CD4-positive, alpha-beta T cell (primary cell): ENCODE results near the gene CPTP. TPM values are rescaled to one million over a fixed set of nuclear protein-coding genes. Genes with fewer than 3 reads are reported as not detected.

ENCODE experiments used
- ATAC-seq: fragments of 200-7000 bp; cut with Tn5 transposase; one replicate; pipeline ENCODE4 v1.10.0; 2022; ENCODE audit warnings: mild to moderate bottlenecking; ENCODE audit not compliant: poor library complexity
- CTCF ChIA-PET: fragments of 350-600 bp; sonication (Branson Sonifier 250); formaldehyde crosslinking; loops from one replicate; lab custom pipeline; 2021; ENCODE audit warnings: antibody characterized with exemption, inconsistent platforms; lab: Charles Lee
- POLR2A ChIA-PET: fragments of 350-600 bp; sonication (Branson Sonifier 250); formaldehyde crosslinking; loops from one replicate; lab custom pipeline; 2021; ENCODE audit warnings: antibody characterized with exemption, inconsistent platforms; lab: Charles Lee
- DNase-seq, 14 experiments: peaks; one replicate each; pipeline ENCODE4 v3.0.0-alpha.2; 2013 to 2020; ENCODE audit warnings: mixed read lengths in 2 of 14
- H3K27ac ChIP-seq, 2 donors: one replicate each; pipeline versions ENCODE4 v1.5.1 to v1.7.0; 2013; ENCODE audit warnings: low read length in 2 of 2, low read depth in 1 of 2, mild to moderate bottlenecking in 1 of 2
- H3K27me3 ChIP-seq, 2 experiments: 1 replicate in 1 of 2; 2 replicates in 1 of 2; pipeline versions ENCODE4 v1.6.1 to v1.7.0; 2013; ENCODE audit warnings: low read length in 2 of 2, control low read depth in 1 of 2, mild to moderate bottlenecking in 1 of 2, moderate library complexity in 1 of 2; ENCODE audit not compliant: insufficient read depth in 2 of 2, control insufficient read depth in 1 of 2
- H3K36me3 ChIP-seq: one replicate; pipeline ENCODE4 v1.6.1; 2013; ENCODE audit warnings: low read length, control low read depth; ENCODE audit not compliant: insufficient read depth
- H3K4me1 ChIP-seq: one replicate; pipeline ENCODE4 v1.6.1; 2013; ENCODE audit warnings: low read length, control low read depth; ENCODE audit not compliant: insufficient read depth
- H3K4me3 ChIP-seq: one replicate; pipeline ENCODE4 v1.5.1; 2013; ENCODE audit warnings: mild to moderate bottlenecking, low read length, moderate library complexity
- H3K9me3 ChIP-seq, 2 experiments: 1 replicate in 1 of 2; 2 replicates in 1 of 2; pipeline versions ENCODE4 v1.6.1 to v1.7.0; 2013; ENCODE audit warnings: low read length in 2 of 2, mild to moderate bottlenecking in 2 of 2, control low read depth in 1 of 2, moderate library complexity in 1 of 2; ENCODE audit not compliant: control insufficient read depth in 1 of 2, insufficient read depth in 1 of 2
- H3K27ac Mint-ChIP-seq: one replicate; pipeline ENCODE4 v1.8.0; 2020; ENCODE audit warnings: mixed read lengths
- H3K27me3 Mint-ChIP-seq: one replicate; pipeline ENCODE4 v1.8.0; 2021; ENCODE audit warnings: mixed read lengths
- H3K36me3 Mint-ChIP-seq: one replicate; pipeline ENCODE4 v1.8.0; 2021; ENCODE audit warnings: low read depth, mixed read lengths
- H3K4me1 Mint-ChIP-seq: one replicate; pipeline ENCODE4 v1.8.0; 2021; ENCODE audit warnings: low read depth, mixed read lengths
- H3K4me3 Mint-ChIP-seq: one replicate; pipeline ENCODE4 v1.8.0; 2020; ENCODE audit warnings: mild to moderate bottlenecking, mixed read lengths
- H3K9me3 Mint-ChIP-seq: one replicate; pipeline ENCODE4 v1.8.0; 2020; ENCODE audit warnings: mixed read lengths
- intact Hi-C, 2 experiments: fragments of 100-400 bp; cut with DNase I in 1 of 2; cut with micrococcal nuclease in 1 of 2; formaldehyde crosslinking; loops; one replicate each; pipeline versions ENCODE4 v1.15.1 to v1.9.0; 2023 to 2025; cut with DNase I, micrococcal nuclease
- total RNA-seq, 174 experiments: library from RNA in 2 of 174; stranded (reverse) in 2 of 174; gene quantifications; one replicate each; pipeline ENCODE4 v1.2.3 and lab custom pipeline; 2021 to 2026
- TF ChIP-seq, protein P1 (sequence below): fragments of 200-600 bp; IDR thresholded peaks from one replicate; pipeline ENCODE4 v1.8.0; 2022; ENCODE audit warnings: antibody characterized with exemption, mild to moderate bottlenecking

The CPTP gene
- total RNA-seq, 2 experiments from 2014 or later: 11.6 to 12.9 TPM

DNA sequence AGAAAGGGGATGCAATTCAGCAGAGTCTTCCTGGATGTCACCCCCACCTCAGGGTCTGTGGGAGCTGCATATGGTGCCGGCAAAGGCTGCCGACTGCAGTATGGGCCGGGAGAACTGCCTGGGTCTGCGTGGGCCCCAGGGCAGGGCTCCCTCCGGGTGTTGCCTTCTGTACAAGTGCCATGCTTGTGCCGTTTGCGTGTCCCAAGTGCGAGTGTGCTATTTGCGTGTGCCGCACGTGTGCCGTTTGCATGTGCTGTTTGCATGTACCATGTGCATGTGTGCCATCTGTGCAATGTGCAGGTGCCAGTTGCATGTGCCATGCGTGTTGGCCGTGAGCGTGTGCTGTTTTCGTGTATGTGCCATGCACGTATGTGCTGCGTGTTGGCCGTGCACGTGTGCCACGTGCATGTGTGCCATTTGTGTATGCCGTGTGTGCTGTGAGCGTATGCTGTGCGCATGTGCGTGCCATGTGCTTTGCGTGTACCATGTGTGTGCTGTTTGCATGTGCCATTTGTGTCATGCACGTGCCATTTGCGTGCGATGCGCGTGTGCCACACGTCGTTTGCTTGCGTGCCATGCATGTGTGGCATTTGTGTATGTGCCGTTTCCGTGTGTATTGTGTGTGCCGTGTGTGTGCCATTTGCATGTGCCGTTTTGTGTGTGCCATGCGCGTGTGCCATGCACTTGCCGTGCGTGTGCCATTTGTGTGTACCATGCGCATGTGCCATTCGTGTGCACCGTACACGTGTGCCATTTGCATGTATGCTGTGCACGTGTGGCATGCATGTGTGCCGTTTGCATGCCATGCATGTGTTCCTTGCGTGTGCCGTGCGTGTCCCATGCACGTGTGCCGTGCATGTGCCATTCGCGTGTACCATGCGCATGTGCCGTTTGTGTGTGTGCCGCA, 5.0 kb downstream of the CPTP start:
- peaks cover 14% of the 10 kb centered on the region for H3K4me1 Mint-ChIP-seq
- ChIA-PET POLR2A (no interaction called here), CTCF (no interaction called here)
- Histone ChIP-seq H3K9me3 (peaks cover 0 to 5% of the 10 kb centered on the region in 2 experiments), H3K36me3 (peaks cover 14% of the 10 kb centered on the region), H3K27ac (no peak overlapping the region), H3K4me3 (no peak overlapping the region), H3K27me3 (no peaks in the 10 kb centered on the region), H3K4me1 (peaks cover 27% of the 10 kb centered on the region)
- no peaks in the 10 kb centered on the region for H3K27me3 Mint-ChIP-seq
- no peak for DNase-seq
- H3K4me3 Mint-ChIP-seq: no peak overlapping the region
- H3K27ac Mint-ChIP-seq: no peak overlapping the region
- peaks cover 6% of the 10 kb centered on the region for H3K36me3 Mint-ChIP-seq
- ATAC-seq: no peak
- no peaks in the 10 kb centered on the region for H3K9me3 Mint-ChIP-seq
- TF ChIP-seq, protein P1, sequence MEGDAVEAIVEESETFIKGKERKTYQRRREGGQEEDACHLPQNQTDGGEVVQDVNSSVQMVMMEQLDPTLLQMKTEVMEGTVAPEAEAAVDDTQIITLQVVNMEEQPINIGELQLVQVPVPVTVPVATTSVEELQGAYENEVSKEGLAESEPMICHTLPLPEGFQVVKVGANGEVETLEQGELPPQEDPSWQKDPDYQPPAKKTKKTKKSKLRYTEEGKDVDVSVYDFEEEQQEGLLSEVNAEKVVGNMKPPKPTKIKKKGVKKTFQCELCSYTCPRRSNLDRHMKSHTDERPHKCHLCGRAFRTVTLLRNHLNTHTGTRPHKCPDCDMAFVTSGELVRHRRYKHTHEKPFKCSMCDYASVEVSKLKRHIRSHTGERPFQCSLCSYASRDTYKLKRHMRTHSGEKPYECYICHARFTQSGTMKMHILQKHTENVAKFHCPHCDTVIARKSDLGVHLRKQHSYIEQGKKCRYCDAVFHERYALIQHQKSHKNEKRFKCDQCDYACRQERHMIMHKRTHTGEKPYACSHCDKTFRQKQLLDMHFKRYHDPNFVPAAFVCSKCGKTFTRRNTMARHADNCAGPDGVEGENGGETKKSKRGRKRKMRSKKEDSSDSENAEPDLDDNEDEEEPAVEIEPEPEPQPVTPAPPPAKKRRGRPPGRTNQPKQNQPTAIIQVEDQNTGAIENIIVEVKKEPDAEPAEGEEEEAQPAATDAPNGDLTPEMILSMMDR: no peak
- intact Hi-C loops: no loop called here

DNA sequence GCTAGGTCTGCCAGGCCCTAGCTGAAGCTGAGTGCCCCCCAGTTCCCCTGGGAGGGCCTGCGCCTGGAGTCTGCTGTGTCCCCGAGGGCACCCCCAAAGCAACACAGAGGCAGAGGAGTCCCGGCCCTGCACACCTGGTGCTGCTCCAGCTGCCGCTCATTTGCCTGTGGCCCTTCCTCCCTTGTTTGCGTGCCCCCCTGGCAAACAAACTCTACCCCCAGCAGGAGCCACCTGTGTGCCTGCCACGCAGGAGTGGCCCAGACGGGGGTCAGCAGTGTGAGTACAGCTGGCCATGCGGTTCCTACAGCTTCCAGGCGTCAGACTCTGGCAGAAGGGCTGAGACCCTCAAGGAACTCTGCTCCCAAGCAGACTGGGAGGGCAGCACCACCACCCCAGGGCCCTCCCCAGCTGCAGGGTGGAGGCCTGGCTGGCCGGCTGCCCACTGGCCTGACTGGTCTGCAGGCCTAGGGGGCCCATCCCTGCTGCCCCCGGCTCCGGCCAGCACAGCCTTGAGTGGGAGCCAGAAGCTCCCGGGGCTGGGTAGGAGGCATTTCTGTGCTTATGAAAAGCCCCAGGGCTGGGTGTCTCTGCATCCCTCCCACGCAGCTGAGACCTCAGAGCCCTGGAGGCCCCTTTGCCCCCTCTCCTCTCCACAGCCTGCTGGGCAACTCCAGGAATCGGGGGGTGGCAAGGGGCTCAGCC, 5.9 kb downstream of the CPTP start:
- POLR2A ChIA-PET: no interaction called here
- no peaks in the 10 kb centered on the region for H3K27me3 Mint-ChIP-seq
- CTCF ChIA-PET: no interaction called here
- intact Hi-C loops: no loop called here
- H3K27me3 ChIP-seq: no peaks in the 10 kb centered on the region
- H3K27ac ChIP-seq: no peak overlapping the region
- no peaks in the 10 kb centered on the region for H3K9me3 Mint-ChIP-seq
- H3K4me1 Mint-ChIP-seq: peaks cover 9% of the 10 kb centered on the region
- no peak for ATAC-seq
- no peak overlapping the region for H3K4me3 Mint-ChIP-seq
- no peak for DNase-seq
- H3K4me1 ChIP-seq: peaks cover 20% of the 10 kb centered on the region
- no peak overlapping the region for H3K27ac Mint-ChIP-seq
- peaks cover 6% of the 10 kb centered on the region for H3K36me3 Mint-ChIP-seq
- H3K9me3 ChIP-seq: peaks cover 0 to 5% of the 10 kb centered on the region in 2 experiments
- H3K36me3 ChIP-seq: peaks cover 14% of the 10 kb centered on the region
- no peak overlapping the region for H3K4me3 ChIP-seq
- TF ChIP-seq, protein P1: no peak

DNA sequence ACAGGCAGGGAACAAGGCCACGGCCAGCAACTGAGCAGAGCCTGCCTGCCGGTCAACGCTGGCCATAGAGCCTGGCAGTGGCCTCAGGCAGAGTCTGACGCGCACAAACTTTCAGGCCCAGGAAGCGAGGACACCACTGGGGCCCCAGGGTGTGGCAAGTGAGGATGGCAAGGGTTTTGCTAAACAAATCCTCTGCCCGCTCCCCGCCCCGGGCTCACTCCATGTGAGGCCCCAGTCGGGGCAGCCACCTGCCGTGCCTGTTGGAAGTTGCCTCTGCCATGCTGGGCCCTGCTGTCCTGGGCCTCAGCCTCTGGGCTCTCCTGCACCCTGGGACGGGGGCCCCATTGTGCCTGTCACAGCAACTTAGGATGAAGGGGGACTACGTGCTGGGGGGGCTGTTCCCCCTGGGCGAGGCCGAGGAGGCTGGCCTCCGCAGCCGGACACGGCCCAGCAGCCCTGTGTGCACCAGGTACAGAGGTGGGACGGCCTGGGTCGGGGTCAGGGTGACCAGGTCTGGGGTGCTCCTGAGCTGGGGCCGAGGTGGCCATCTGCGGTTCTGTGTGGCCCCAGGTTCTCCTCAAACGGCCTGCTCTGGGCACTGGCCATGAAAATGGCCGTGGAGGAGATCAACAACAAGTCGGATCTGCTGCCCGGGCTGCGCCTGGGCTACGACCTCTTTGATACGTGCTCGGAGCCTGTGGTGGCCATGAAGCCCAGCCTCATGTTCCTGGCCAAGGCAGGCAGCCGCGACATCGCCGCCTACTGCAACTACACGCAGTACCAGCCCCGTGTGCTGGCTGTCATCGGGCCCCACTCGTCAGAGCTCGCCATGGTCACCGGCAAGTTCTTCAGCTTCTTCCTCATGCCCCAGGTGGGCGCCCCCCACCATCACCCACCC, 6.7 kb downstream of the CPTP start, which contains the start of gene TAS1R3:
Gene TAS1R3 (plus strand): TSS at position 213 of the 898 bp plus-strand sequence. CDS start 66 bp downstream, at position 279.
- no peaks in the 10 kb centered on the region for H3K9me3 Mint-ChIP-seq
- no peak for DNase-seq
- CTCF ChIA-PET: interaction anchor here (0.6 kb wide), 1 partner anchor 308 kb away, joined by 3 read pairs; no protein-coding TSS in a partner anchor
- no peak for ATAC-seq
- H3K27ac ChIP-seq: no peak within 1 kb of the TSS
- H3K27me3 Mint-ChIP-seq: no peaks in the 10 kb centered on the region
- peaks cover under 1% of the 10 kb centered on the region for H3K36me3 Mint-ChIP-seq
- H3K36me3 ChIP-seq: peaks cover 14% of the 10 kb centered on the region
- H3K27me3 ChIP-seq: no peaks in the 10 kb centered on the region
- TF ChIP-seq, protein P1: no peak
- H3K4me3 ChIP-seq: no peak within 1 kb of the TSS
- POLR2A ChIA-PET: no interaction called here
- H3K27ac Mint-ChIP-seq: no peak within 1 kb of the TSS
- peaks cover 12% of the 10 kb centered on the region for H3K4me1 ChIP-seq
- peaks cover 1% of the 10 kb centered on the region for H3K4me1 Mint-ChIP-seq
- H3K9me3 ChIP-seq: peaks cover 0 to 5% of the 10 kb centered on the region in 2 experiments
- intact Hi-C loops: no loop called here
- H3K4me3 Mint-ChIP-seq: no peak within 1 kb of the TSS
